ENCODE measurements around the gene TK1. TPM values are rescaled to one million over a fixed set of nuclear protein-coding genes. Genes with fewer than 3 reads are reported as not detected.

TK1 gene
- total RNA-seq, 2 experiments from 2014 or later, result 111 TPM

- CTCF ChIA-PET, result interaction anchor here (0.7 kb wide), 1 partner anchor 27 kb away, joined by 3 read pairs; no protein-coding TSS in a partner anchor
- POLR2A ChIA-PET, result no interaction called here
These were observed 37.6 kb upstream of the TK1 start for GRCh38 chr17:78224231-78225087.

DNA sequence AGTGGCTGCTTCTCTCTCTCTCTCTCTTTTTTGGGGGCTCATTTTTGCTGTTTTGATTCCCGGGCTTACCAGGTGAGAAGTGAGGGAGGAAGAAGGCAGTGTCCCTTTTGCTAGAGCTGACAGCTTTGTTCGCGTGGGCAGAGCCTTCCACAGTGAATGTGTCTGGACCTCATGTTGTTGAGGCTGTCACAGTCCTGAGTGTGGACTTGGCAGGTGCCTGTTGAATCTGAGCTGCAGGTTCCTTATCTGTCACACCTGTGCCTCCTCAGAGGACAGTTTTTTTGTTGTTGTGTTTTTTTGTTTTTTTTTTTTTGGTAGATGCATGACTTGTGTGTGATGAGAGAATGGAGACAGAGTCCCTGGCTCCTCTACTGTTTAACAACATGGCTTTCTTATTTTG lies 36.9 kb upstream of the TK1 start:
- POLR2A ChIA-PET, result interaction anchor here (0.6 kb wide), 1 partner anchor 938 kb away, joined by 7 read pairs; no protein-coding TSS in a partner anchor
- CTCF ChIA-PET, result interaction anchor here (2.9 kb wide), 1 partner anchor 28 kb away, joined by 8 read pairs; no protein-coding TSS in a partner anchor

GRCh38 chr17:78223061-78223460 lies 36.2 kb upstream of the TK1 start:
- CTCF ChIA-PET, result interaction anchor here (2.9 kb wide), 1 partner anchor 28 kb away, joined by 8 read pairs; no protein-coding TSS in a partner anchor

DNA sequence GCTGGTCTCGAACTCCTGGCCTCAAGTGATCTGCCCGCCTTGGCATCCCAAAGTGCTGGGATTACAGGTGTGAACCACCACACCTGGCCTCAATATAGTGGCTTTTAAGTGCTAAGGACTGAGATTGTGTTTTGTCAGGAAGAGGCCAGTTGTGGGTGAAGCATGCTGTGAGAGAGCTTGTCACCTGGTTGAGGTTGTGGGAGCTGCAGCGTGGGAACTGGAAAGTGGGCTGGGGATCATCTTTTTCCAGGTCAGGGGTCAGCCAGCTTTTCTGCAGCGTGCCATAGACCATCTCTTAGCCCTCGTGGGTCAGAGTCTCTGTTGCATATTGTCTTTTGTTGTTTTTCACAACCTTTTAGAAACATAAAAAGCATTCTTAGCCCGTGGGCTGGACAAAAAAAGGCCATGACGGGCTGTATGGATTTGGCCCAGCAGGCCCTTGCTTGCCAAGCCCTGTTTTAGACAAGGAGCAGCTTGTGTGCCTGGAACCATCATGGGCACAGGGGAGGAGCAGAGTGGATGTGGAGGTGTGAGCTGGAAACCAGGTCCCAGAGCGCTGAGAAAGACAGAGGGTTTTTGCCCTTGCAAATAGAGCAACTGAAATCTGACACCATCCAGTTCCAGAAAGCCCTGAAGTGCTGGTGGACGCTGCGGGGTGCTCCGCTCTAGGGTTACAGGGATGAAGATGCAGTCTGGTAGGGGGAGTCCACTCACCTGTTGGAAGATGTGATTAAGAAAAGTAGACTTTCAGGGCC lies 32.7 kb upstream of the TK1 start:
- POLR2A ChIA-PET, result interaction anchor here (0.6 to 0.9 kb wide), 3 partner anchors 26 to 878 kb away, joined by 3 read pairs; no protein-coding TSS in a partner anchor

More at GRCh38 chr17:78223061-78223460, 36.2 kb upstream of the TK1 start:
- POLR2A ChIA-PET, result no interaction called here

DNA sequence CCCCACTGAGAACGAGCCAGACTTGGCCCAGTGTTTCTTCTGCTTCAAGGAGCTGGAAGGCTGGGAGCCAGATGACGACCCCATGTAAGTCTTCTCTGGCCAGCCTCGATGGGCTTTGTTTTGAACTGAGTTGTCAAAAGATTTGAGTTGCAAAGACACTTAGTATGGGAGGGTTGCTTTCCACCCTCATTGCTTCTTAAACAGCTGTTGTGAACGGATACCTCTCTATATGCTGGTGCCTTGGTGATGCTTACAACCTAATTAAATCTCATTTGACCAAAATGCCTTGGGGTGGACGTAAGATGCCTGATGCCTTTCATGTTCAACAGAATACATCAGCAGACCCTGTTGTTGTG lies 27.8 kb upstream of the TK1 start:
- ChIA-PET POLR2A (interaction anchor here (0.7 kb wide), 1 partner anchor 446 kb away, joined by 5 read pairs; no protein-coding TSS in a partner anchor), CTCF (interaction anchor here (2.6 kb wide), 1 partner anchor 36 kb away, joined by 11 read pairs; no protein-coding TSS in a partner anchor)

More for the DNA sequence above, 32.7 kb upstream of the TK1 start:
- CTCF ChIA-PET, result no interaction called here

DNA sequence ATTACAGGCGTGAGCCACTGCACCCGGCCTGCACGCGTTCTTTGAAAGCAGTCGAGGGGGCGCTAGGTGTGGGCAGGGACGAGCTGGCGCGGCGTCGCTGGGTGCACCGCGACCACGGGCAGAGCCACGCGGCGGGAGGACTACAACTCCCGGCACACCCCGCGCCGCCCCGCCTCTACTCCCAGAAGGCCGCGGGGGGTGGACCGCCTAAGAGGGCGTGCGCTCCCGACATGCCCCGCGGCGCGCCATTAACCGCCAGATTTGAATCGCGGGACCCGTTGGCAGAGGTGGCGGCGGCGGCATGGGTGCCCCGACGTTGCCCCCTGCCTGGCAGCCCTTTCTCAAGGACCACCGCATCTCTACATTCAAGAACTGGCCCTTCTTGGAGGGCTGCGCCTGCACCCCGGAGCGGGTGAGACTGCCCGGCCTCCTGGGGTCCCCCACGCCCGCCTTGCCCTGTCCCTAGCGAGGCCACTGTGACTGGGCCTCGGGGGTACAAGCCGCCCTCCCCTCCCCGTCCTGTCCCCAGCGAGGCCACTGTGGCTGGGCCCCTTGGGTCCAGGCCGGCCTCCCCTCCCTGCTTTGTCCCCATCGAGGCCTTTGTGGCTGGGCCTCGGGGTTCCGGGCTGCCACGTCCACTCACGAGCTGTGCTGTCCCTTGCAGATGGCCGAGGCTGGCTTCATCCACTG lies 27.3 kb upstream of the TK1 start, which contains the start of gene BIRC5:
TSS of gene BIRC5 (plus strand) at position 238 of the 690 bp plus-strand sequence. CDS start at position 302, 64 bp downstream.
- CTCF ChIA-PET, result interaction anchor here (2.6 kb wide), 1 partner anchor 36 kb away, joined by 11 read pairs; no protein-coding TSS in a partner anchor
- POLR2A ChIA-PET, result no interaction called here

DNA sequence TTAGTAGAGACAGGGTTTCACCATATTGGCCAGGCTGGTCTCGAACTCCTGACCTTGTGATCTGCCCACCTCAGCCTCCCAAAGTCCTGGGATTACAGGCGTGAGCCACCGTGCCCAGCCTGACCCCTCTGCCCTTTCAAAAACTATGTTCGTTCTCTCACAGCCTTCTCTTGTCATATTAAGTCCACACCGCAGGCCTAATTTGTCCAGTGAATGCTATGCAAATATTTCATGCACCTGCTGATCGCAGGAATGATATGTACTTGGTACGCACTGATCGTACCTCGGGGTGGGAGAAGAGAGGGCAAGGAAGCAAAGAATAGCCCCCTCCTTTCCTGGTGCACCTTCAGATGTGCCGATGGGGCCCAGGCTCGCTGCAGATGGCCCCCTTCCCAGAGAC lies 24.2 kb upstream of the TK1 start:
- POLR2A ChIA-PET, result no interaction called here
- CTCF ChIA-PET, result interaction anchor here (0.7 kb wide), 1 partner anchor 39 kb away, joined by 4 read pairs; no protein-coding TSS in a partner anchor

- POLR2A ChIA-PET, result no interaction called here
- CTCF ChIA-PET, result interaction anchor here (0.7 kb wide), 2 partner anchors 33 to 40 kb away, joined by 3 to 4 read pairs; no protein-coding TSS in a partner anchor
These were observed 23.3 kb upstream of the TK1 start for GRCh38 chr17:78210111-78210510.

DNA sequence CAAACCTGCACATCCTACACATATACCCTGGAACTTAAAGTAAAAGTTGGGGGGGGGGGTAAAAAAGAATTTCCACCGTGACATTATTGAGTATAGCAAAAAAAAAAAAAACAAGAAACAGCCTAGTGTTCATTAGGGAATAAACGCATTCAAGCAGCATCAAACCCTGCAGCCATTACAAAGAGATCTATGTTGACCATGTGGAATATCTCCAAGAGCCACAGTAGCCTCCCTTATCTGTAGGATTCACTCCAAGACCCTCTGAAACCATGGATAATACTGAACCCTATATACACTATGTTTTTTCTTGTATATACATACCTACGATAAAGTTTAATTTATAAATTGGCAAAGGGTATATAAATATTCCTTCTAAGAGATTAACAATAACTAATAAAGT lies 21.6 kb upstream of the TK1 start:
- ChIA-PET POLR2A (no interaction called here), CTCF (interaction anchor here (1.5 kb wide), 1 partner anchor 22 kb away, joined by 4 read pairs; the partner anchor contains the start of genes AFMID and TK1)

- ChIA-PET CTCF (interaction anchor here (0.7 to 1.5 kb wide), 5 partner anchors 40 to 121 kb away, joined by 3 to 5 read pairs (median 4); no protein-coding TSS in a partner anchor), POLR2A (no interaction called here)
These were observed 19.4 kb upstream of the TK1 start for GRCh38 chr17:78206298-78206697.

GRCh38 chr17:78205124-78205775 lies 18.4 kb upstream of the TK1 start:
- CTCF ChIA-PET, result no interaction called here
- POLR2A ChIA-PET, result no interaction called here

DNA sequence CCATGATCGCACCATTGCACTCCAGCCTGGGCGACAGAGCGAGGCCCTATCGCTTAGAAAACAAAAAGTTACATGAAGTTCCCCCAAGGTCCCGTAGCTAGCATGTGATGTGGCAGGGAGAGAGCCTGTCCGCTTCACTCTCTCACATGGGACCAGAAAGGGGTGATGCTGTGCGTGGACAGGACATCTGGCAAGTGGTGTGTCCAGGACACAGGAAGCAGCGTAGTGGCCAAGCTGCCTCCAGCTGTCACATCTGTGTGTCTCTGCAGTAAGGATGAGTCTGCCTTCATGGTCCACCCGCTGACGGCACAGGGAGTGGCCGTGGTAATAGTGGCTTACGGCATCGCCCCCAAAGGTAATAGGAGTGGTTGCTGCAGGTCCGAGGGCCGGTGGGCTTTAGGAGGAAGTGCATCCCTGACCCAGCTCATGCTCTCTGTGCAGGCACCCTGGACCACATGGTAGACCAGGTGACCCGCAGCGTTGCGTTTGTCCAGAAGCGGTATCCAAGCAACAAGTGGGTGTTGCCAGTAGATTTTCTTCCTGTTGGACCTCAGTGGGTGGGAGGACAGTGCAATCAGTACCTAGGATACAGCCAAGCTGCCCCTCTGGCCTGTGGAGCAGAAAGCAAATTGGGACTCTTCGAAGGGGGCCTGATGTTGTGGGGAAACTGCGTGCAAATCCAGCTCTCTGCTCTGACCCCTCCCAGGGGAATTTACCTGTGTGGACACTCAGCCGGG lies 17.7 kb upstream of the TK1 start:
- CTCF ChIA-PET, result no interaction called here
- POLR2A ChIA-PET, result no interaction called here

DNA sequence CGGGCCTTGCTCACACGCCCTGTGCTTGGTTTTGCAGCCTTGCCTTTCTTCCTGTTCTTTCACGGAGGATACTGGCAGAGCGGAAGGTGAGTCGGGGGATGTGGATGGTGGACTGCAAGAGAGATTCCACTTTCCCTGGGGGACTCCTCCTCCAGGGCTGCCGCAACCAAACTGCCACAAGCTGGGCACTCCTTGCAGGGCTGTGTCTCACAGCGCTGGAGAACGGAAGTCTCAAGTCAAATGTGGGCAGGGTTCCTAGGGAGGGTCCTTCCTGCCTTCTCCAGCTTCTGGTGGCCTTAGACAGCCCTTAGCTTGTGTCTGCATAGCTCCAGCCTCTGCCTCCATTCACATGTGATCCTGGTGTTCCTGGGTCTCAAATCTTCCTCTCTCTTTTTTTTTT lies 15.8 kb upstream of the TK1 start:
- POLR2A ChIA-PET, result no interaction called here
- CTCF ChIA-PET, result no interaction called here

GRCh38 chr17:78200451-78200850 lies 13.6 kb upstream of the TK1 start:
- CTCF ChIA-PET, result no interaction called here
- POLR2A ChIA-PET, result no interaction called here

GRCh38 chr17:78197147-78197832 lies 10.4 kb upstream of the TK1 start:
- POLR2A ChIA-PET, result interaction anchor here (1.0 kb wide), 1 partner anchor 11 kb away, joined by 4 read pairs; the partner anchor contains the start of gene TK1
- CTCF ChIA-PET, result interaction anchor here (0.6 kb wide), 1 partner anchor 38 kb away, joined by 3 read pairs; no protein-coding TSS in a partner anchor

- CTCF ChIA-PET, result interaction anchor here (0.6 to 1.6 kb wide), 2 partner anchors 20 to 38 kb away, joined by 3 to 6 read pairs; no protein-coding TSS in a partner anchor
- POLR2A ChIA-PET, result interaction anchor here (1.0 kb wide), 1 partner anchor 10 kb away, joined by 4 read pairs; the partner anchor contains the start of gene TK1
These were observed 9.9 kb upstream of the TK1 start for GRCh38 chr17:78196716-78197115.
